Stimulated activated CD4-positive, alpha-beta T cell treated with anti-CD3 and anti-CD28 coated beads, TNF-alpha, amount 100 ng/mL, for 4 hours (primary cell): ENCODE measurements around the gene PPP5C.
"Not testable (repeated sequence)": the region's sequence is repeated elsewhere in the genome, so short reads cannot be mapped to it uniquely, and the experiment has no call there.

Experiments used
- DNase-seq, 3 experiments: peaks; one replicate each; pipeline ENCODE4 v3.0.0-alpha.2; 2020; ENCODE audit warnings: low read depth in 3 of 3

The PPP5C gene

DNA sequence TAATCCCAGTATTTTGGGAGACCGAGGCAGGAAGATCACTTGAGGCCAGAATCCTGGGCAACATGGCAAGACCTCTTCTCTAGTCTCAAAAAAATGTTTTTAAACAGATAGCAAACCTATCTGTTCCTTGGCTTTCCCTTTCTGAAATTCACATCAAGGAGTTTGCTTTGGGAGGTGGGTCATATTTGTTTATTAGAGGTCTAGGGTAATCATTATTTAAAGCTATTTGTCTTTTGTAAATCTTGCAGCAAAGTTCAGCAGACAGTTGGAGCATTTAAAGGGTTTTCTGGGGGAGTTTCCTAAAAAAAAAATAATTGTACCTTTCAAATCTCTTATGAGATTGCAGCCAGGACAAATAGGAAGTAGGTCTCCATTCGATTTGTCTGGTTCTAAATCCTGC, 17.5 kb downstream of the PPP5C start:
- DNase-seq = no peak

DNA sequence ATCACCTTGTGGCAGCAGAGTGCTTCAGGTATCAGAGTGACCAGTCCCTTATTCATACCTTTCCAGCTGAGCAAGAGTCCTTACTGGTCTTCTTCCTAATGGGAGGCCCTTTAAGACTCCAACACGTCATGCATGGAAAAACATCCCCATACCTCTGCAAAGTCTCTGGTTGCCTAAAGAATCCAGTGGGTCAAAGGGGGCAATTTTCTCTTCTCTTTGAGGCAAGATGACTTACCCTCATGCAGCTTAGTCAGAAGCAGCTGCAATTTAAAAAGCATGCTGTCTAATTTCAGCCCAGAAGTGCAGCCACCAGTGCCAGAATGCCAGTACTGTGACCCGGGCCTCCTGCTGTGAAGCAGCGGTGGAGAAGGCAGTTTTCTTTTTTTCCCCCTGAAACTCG, 18.7 kb downstream of the PPP5C start:
- DNase-seq = no peak

DNA sequence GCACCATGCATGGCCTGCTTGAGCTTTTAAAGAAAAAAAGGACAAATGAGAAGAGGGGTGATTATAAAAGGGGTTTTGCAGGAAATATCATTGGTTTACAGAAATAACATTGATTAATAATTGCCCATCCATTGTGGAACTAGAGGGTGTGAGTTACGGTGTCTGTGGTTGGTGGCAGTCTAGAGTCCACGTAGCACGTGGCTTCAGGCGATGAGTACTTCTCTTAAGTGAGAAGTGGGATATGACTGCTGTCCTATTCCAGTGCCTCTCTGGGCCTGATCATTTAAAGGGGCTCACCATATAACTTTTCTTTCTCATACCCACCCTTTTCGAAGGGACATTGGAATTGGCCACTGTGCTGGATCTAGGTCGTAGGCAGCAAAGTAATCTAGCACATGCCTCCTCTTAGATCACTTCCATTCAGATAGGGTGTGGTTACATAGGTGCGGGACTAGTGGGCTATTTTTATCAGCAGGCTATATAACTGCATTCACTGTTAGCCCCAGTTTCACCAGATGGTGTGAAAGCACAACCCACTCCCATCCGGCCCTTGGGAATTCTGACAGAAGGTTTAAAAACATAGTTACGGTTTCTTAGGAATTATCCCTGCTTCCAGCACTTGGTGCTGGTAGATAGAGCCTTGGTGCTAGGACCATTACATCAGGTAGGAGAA, 19.9 kb downstream of the PPP5C start:
- DNase-seq = no peak

DNA sequence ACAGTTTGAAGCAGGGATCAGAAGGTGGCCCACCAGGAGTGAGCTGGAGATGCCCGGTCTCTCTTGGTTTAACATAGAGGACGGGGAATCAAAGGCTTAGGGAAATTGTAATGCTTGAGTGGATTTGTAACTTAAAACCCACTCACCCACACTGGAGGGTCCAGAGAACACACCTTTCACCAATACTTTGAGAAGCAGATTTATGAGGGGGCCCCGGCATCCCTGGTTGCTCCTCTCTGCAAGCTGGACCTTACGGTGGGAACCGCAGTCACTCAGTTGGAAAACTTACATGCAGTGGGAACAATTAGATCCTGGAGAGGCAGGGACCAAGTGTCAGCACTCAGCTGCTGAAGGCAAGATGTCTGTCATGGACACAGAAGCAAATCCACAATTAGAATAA, 20.5 kb downstream of the PPP5C start:
- DNase-seq = no peak

DNA sequence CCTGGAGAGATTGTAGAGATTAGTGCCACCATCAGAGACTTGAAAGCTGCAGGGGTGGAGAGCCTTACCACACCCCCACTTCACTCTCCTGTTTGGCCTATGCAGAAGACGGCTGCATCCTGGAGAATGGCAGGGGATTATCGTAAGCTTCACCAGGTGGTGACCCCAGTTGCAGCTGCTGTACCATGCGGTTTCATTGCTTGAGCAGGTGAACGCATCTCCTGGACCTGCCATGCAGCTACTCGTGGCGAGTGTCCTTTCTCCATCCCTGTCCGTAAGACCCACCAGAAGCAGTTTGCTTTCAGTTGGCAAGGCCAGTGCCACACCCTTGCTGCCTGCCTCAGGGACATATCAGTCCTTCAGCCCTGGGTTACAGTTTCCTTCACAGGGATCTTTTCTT, 21.2 kb downstream of the PPP5C start:
- no peak for DNase-seq

DNA sequence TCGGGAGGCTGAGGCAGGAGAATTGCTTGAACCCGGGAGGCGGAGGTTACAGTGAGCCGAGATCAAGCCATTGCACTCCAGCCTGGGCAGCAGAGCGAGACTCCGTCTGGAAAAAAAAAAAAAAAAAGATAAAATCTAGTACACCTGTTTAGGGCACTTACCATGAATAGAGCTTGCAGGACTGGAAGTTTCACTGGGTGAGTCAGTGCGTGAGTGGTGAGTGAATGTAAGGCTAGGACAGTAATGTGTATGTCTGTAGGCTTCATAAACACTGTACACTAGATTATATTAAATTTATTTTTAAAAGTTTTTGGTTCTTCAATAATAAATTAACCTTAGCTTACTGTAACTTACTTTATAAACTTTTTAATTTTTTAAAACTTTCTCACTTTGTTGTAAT, 22.9 kb downstream of the PPP5C start:
- DNase-seq = no peak

DNA sequence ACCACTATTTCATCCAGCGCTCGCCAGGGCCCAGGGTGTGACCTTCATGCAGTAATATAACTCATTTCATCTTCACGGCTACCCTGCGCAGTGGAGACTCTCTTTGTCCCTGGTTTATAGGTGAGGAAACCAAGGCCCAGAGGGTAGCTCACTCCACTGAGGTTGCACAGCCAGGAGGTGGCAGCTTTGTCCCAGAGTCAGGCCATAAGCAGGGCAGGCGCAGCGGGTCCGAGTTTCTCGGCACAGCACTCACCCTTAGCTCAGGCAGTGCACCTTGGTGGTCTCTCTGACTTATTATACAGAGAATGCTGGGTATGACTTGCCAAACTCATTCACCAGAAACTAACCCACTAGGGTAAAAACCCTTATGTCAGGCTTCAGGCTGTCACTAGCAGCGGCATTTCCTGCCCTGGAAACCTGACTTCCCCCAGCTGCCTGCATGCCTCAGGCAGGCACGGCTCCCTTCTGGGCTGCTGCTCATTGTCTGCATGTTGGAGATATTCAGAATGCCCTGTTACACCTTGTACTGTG, 24.5 kb downstream of the PPP5C start:
- no peak for DNase-seq

DNA sequence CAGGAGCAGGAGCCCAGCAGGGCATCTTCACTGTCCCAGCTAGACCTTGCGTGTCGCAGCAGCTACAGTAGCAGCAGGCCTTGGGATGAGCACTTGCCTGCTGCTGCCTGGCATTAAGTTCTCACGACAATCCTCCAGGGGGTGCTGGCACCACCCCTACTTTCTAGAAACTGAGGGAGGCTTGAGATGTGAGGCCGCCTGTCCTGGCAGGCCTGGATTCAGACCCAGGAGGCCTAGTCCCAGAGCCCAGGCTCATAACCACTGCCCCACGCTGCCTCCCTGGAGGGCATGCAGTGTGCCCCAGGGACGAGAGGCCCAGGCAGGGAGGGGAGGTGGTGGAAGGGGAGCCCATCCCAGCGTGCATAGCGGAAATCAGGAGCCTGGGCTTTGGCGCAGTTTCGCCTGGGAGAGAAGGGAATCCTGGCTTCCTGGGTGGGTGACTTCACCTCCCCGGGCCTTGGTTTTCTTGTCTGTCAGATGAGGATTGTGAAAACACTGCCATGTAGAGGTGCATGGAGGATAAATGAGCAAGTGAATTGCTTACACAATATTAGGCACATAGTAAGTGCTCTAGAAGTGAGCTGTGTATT, 26.1 kb downstream of the PPP5C start:
- no peak for DNase-seq

- DNase-seq = no peak
Measured at GRCh38 chr19:46373491-46374359, 26.8 kb downstream of the PPP5C start.

- DNase-seq = no peak
Measured at GRCh38 chr19:46374536-46375475, 27.9 kb downstream of the PPP5C start.

- DNase-seq = not testable (repeated sequence)
Measured at GRCh38 chr19:46375476-46376067, 28.7 kb downstream of the PPP5C start.

GRCh38 chr19:46376241-46377153, 29.6 kb downstream of the PPP5C start:
- no peak for DNase-seq

DNA sequence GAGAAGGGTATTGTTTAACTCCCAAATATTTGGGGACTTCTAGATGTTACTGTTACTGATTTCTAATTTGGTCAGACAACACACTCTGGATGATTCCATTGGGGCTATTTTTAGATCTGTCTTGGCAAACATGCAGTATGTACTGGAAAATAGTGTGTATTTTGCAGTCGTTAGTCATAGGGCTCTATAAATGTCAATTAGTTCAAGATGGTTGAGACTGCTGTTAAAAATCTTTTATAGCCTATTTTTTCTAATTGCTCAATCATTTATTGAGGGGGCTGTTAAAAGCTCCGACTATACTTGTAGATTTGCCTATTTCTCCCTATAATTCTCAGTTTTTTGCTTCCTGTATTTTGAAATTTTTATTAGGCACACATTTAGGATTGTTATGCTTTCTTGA, 31.4 kb downstream of the PPP5C start:
- no peak for DNase-seq

DNA sequence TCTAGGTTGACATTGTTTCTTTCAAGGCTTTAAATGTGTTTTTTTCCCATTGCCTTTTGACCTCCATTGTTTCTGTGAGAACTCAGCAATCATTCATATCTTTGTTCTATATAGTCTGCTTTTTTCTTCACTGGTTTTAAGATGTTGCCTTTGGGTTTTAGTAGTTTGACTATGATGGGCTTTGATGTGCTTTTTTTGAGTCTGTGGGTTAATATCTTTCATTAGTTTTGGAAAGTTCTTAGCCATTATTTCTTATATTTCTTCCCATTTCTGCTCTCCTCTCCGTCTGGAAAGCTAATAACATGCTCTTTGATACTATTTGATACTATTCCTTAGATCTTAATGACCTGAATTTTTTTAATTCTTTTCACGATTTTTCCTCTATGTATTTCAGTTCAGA, 33.8 kb downstream of the PPP5C start:
- no peak for DNase-seq

GRCh38 chr19:46381346-46381745, 34.5 kb downstream of the PPP5C start:
- no peak for DNase-seq

DNA sequence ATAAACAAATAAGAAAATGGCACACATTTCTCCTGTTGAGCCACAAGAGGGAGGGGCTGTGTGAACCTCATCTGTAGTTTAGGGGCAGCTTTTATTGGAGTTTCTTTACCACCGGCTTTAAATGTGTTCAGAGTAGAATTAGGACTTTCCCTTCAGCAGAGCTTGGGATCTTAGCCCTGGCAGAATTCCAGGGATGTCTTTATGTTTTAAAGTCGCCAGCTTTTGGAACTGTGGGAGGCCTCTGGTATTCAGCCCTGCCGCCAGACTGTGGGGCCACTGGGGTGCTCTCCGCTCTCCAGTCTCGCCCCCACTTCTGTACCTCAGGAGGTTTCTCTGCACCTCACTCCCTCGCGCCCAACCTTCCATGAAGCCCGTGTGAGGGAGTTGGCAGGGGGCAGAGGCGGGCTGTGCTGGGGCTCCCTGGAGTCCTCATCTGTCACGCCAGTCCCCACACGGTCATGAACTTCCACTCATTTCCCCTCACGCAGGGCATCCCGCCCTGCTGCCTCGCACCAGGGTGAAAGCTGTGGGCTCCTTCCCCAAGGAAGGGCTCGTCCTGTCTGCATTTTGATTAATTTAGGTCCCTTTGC, 35.0 kb downstream of the PPP5C start:
- no peak for DNase-seq

- no peak for DNase-seq
Measured at GRCh38 chr19:46383171-46383815, 36.4 kb downstream of the PPP5C start.

DNA sequence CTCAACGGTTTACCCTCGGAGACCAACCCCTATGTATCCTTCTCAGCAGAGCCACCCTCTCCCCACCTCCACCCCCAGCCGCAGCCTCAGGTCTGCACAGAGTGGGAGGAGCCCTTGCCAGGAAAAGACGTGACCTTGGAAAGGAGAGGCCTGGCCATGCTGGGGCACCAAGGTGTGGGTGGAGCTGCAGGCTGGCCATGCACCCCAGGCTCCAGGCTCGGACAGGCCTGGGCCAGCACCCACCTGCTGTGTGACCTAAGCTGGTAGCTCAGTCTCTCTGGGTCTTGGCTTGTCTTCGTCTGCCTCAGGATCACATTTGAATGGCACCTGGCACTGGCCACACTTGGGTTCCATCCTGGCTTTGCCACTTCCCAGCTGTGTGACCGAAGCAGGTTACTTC, 37.0 kb downstream of the PPP5C start:
- DNase-seq = no peak

DNA sequence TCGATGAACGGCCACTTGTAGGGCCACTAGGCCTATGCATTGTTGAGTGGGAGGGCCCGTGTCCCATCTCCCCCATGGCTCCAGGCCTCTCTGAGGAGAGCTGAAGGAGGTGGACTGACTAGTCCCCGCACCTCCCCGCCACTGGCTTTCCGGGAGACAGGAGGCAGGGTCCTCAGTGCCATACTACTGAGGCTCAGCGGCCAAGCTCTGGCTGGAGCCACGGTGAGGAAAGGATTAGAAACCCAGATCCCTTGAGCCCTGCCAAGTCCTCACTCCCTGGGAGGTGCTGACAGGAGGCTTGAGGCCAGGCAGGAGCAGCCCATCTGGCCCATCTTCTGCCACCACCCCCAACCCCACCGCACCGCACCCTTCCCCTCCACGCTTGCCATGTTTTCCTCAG, 37.5 kb downstream of the PPP5C start:
- no peak for DNase-seq
